ENCODE data around the gene NME7. TPM values are rescaled to one million over a fixed set of nuclear protein-coding genes. Genes with fewer than 3 reads are reported as not detected.

The NME7 gene
- total RNA-seq, 1 experiment from 2014 or later, result 21.8 TPM

GRCh38 chr1:169381162-169381561 is 13.6 kb upstream of the NME7 start:
- Histone ChIP-seq H3K4me2 (ENCODE audit: low read length) (no peak overlapping the region), H3K36me3 (ENCODE audit: control insufficient read depth in 1 of 2, insufficient read depth in 2 of 2, low read length in 2 of 2) (peaks cover 13 to 44% of the 10 kb centered on the region in 2 experiments), H3K9ac (ENCODE audit: low read length) (no peak overlapping the region), H3K9me3 (ENCODE audit: control insufficient read depth in 1 of 2, insufficient read depth in 1 of 2, low read depth in 1 of 2, low read length in 2 of 2) (no peaks in the 10 kb centered on the region), H3K4me3 (replicated peaks in 1 of 2; ENCODE audit: low read depth in 1 of 2, low read length in 2 of 2) (no peak overlapping the region), H3K79me2 (ENCODE audit: insufficient read depth, low read length) (no peaks in the 10 kb centered on the region), H3K27ac (ENCODE audit: low read depth, low read length) (no peak overlapping the region), H2AFZ (ENCODE audit: low read depth, low read length, poor library complexity, severe bottlenecking) (no peak overlapping the region), H3K9me2 (ENCODE audit: insufficient read depth) (no peaks in the 10 kb centered on the region), H4K20me1 (ENCODE audit: insufficient read depth) (no peaks in the 10 kb centered on the region), H3K27me3 (ENCODE audit: insufficient read depth, low read length) (no peaks in the 10 kb centered on the region), H3K4me1 (ENCODE audit: control insufficient read depth in 1 of 2, insufficient read depth in 2 of 2, low read length in 2 of 2) (no peaks in the 10 kb centered on the region)
- intact Hi-C loops (cut with micrococcal nuclease), result no loop called here
- DNase-seq (ENCODE audit: low read depth, low spot score) (no peak), ATAC-seq (no peak)
- no TSS peak for BruUV-seq (replicated peaks)
- ChIA-PET CTCF (no interaction called here), POLR2A (no interaction called here), RAD21 (ENCODE audit: low non-redundant PET in 1 of 2, low total read pairs in 2 of 2, uncharacterized antibody in 2 of 2, unreplicated experiment in 2 of 2) (no interaction called here)
- TF ChIP-seq CEBPB (IDR thresholded peaks at IDR 0.05; ENCODE audit: low read depth) (no peak), JUND (IDR thresholded peaks at IDR 0.05) (no peak), YY1 (IDR thresholded peaks at IDR 0.05; ENCODE audit: extremely low read depth, insufficient replicate concordance, low read depth, low read length) (no peak), RAD21 (IDR thresholded peaks at IDR 0.05; ENCODE audit: low read depth) (no peak), EGR1 (IDR thresholded peaks at IDR 0.05; ENCODE audit: low read depth) (no peak), SIN3A (IDR thresholded peaks at IDR 0.05; ENCODE audit: low read depth) (no peak), POLR2A (IDR thresholded peaks at IDR 0.05; ENCODE audit: borderline replicate concordance, extremely low read depth, insufficient read depth, insufficient read length) (no peak), MAX (IDR thresholded peaks at IDR 0.05) (no peak), CTCF (IDR thresholded peaks at IDR 0.05 in 2 of 3, conservative IDR thresholded peaks at IDR 0.05 in 1 of 3; ENCODE audit: borderline replicate concordance in 1 of 3, insufficient read depth in 1 of 3, low read depth in 2 of 3, low read length in 2 of 3) (no peak)

- H3K9me3 ChIP-seq (ENCODE audit: control insufficient read depth in 1 of 2, insufficient read depth in 1 of 2, low read depth in 1 of 2, low read length in 2 of 2), result no peaks in the 10 kb centered on the region
- H4K20me1 ChIP-seq (ENCODE audit: insufficient read depth), result no peaks in the 10 kb centered on the region
- TF ChIP-seq POLR2AphosphoS5 (IDR thresholded peaks at IDR 0.05; ENCODE audit: low read depth, low read length) (no peak), YY1 (IDR thresholded peaks at IDR 0.05; ENCODE audit: extremely low read depth, insufficient replicate concordance, low read depth, low read length) (no peak), ZBTB33 (IDR thresholded peaks at IDR 0.05; ENCODE audit: extremely low read depth, insufficient replicate concordance, low read length) (no peak), SRF (IDR thresholded peaks at IDR 0.05; ENCODE audit: low read depth) (no peak), MAX (IDR thresholded peaks at IDR 0.05) (no peak), POLR2A (IDR thresholded peaks at IDR 0.05; ENCODE audit: borderline replicate concordance, extremely low read depth, insufficient read depth, insufficient read length) (no peak), FOSL1 (IDR thresholded peaks at IDR 0.05; ENCODE audit: low read depth) (no peak), EZH2 (IDR thresholded peaks at IDR 0.05) (no peak), ZNF274 (IDR thresholded peaks at IDR 0.05; ENCODE audit: low read depth, low read length) (no peak)
- POLR2A ChIA-PET, result no interaction called here
- H3K79me2 ChIP-seq (ENCODE audit: insufficient read depth, low read length), result peaks cover 30% of the 10 kb centered on the region
- H3K4me1 ChIP-seq (ENCODE audit: control insufficient read depth in 1 of 2, insufficient read depth in 2 of 2, low read length in 2 of 2), result peaks cover 8 to 14% of the 10 kb centered on the region in 2 experiments
- RAD21 ChIA-PET (ENCODE audit: low non-redundant PET in 1 of 2, low total read pairs in 2 of 2, uncharacterized antibody in 2 of 2, unreplicated experiment in 2 of 2), result no interaction called here
- ATAC-seq, result no peak
- BruUV-seq (replicated peaks), result no TSS peak
- H3K4me3 ChIP-seq (replicated peaks in 1 of 2; ENCODE audit: low read depth in 1 of 2, low read length in 2 of 2), result no peak overlapping the region
- no peak for DNase-seq (ENCODE audit: low read depth, low spot score)
- H3K27me3 ChIP-seq (ENCODE audit: insufficient read depth, low read length), result no peaks in the 10 kb centered on the region
- intact Hi-C loops (cut with micrococcal nuclease), result loop anchor here (10.0 kb wide), 1 partner anchor 173 kb away; no protein-coding TSS in a partner anchor
- H3K4me2 ChIP-seq (ENCODE audit: low read length), result no peak overlapping the region
- no peak overlapping the region for H3K27ac ChIP-seq (ENCODE audit: low read depth, low read length)
- no peak overlapping the region for H3K9ac ChIP-seq (ENCODE audit: low read length)
- CTCF ChIA-PET, result no interaction called here
- H2AFZ ChIP-seq (ENCODE audit: low read depth, low read length, poor library complexity, severe bottlenecking), result no peak overlapping the region
- H3K9me2 ChIP-seq (ENCODE audit: insufficient read depth), result no peaks in the 10 kb centered on the region
- peaks cover 10 to 12% of the 10 kb centered on the region in 2 experiments for H3K36me3 ChIP-seq (ENCODE audit: control insufficient read depth in 1 of 2, insufficient read depth in 2 of 2, low read length in 2 of 2)
Measured at GRCh38 chr1:169371404-169371803, 3.8 kb upstream of the NME7 start.
